Activated CD4-positive, CD25-positive, alpha-beta regulatory T cell (primary cell): ENCODE results near the gene ZMIZ1.

Experiments used
- DNase-seq, 4 experiments: peaks; one replicate each; lab custom pipeline; 2025; lab: John Stamatoyannopoulos, UW

The ZMIZ1 gene

GRCh38 chr10:79066411-79067240 is 2.1 kb upstream of the ZMIZ1 start:
- no peak for DNase-seq

- peak; percentile 55 to 68 (median 60) for DNase-seq
Observed at GRCh38 chr10:79067241-79068202, 1.2 kb upstream of the ZMIZ1 start.

DNA sequence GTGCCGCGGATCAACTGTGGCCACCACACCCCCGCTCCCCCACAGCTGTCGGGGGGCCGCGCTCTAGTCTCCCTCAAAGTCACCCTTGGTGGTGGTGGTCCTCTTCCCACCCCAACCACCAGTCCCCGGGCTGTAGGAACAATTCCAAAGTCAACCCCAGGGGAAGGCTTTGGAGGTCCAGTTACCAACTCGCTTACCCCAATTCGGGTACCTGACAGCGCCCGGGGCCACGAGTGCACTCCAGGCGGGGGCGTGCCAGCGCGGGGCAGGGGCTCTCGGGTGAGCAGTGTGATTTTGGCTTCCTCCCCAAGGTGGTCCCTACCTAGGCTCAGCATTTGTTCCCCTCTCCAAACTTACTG is 584 bp upstream of the ZMIZ1 start:
- DNase-seq, result peak in 1 of 4 experiments; percentile 16

GRCh38 chr10:79069325-79070080 is 737 bp downstream of the ZMIZ1 start:
- DNase-seq, result peak in 2 of 4 experiments; percentile 16 to 20

DNA sequence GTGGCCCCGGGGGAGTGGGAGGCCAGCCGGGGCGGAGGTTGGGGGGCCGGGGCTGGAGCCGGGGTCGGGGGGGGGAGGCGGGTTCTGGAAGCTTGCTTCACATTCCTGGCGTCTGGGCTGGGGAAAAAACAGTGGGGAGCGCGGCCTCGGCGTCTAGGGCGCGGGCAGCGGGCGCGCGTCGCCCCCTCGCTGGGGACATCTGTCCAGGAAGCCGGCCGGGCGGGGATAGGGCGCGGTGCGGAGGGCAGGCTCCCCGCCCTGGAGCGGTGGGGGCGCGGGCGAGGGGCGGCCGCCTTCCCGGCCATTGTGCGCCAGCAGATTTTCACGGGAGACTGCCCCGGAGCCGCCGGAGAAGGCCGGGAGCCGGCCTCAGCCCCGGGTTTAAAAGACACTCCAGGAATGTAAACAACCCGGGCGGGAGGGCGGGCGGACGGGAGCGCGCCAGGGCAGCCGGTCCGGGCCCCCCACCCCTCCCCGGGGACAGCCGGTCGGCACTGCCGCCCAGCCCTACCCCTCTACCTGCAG is 1.4 kb downstream of the ZMIZ1 start:
- DNase-seq, result no peak

- DNase-seq, result no peak
Observed at GRCh38 chr10:79070606-79071395, 2.0 kb downstream of the ZMIZ1 start.

GRCh38 chr10:79071396-79071923 is 2.7 kb downstream of the ZMIZ1 start:
- no peak for DNase-seq

DNA sequence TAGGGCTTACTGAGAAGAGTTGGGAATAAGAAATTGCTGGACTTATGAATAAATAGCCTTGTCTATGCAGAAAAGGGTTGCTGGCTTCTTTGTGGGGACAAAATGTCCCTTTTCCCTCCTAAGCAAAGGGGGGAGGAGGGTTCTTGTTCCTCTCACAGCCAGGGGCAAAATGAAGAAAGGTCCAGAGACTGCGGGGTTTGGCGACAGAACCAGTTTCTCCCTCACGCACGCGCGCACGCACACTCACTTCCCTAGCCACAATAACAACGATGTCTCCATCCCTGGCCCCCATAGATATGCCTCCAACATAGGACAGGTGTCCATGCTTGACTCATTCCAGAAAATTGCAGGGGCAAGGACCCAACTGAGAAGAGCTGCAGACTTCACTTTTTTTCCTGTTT is 3.3 kb downstream of the ZMIZ1 start:
- no peak for DNase-seq

DNA sequence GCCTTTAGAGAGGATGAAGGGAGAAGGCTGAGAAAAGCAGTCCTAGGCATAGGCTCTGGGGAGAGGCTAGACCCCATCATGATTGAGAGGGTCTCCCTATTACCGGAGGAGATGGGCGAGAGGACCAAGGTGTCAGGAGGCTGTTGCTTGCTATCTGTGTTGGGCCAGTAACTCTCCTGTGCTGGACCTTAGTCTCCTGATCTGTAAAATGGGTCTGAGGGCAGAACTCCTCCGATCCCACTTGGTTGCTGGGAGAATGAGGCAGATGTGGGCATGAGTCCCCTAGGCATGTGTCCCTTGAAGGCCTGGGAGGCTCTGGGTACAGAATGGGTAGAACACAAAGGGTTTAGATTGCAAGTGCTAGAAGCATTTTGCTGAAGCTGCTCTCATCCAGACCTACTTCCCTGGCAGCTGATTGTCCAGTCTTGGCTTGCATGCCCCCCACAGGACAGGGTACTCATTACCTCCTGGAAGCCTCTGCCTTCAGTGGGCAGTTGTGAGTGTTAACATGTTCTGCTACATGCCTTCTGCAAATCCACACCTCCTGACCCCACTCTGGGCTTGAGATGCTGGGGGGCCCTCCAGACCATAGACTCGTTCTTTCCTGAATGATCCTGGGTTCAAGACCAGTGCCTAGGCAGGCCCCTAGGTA is 4.4 kb downstream of the ZMIZ1 start:
- no peak for DNase-seq

DNA sequence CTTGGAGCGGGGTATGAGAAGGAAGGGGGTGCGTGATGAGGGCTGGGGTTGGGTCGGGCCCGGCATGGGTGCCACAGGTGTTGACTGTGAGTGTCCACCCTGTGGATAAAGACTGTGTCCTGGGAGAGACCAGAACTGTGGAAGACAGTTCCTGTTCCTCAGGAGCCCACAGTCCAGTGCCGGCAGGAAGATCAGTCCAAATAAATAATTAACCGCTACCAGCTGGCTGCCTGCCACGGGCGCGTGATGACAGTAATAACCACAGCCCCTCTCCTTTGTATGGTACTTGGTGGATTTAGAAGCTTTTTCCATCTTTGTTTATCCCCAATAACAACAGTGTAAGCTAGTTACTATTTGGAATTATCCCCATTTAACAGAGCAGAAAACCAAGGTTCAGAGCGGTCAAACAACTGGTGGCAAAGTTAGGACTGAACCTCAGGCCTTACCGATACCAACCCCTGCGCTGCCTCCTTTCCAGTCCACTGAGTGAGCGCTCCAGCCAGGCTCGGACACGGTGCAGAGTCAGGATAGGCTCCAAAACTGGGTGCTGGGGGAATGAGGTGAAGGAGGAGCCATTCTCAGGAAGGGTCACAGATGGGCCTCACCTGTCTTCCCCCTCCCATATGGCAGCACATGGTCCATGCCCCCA is 5.1 kb downstream of the ZMIZ1 start:
- DNase-seq, result no peak

DNA sequence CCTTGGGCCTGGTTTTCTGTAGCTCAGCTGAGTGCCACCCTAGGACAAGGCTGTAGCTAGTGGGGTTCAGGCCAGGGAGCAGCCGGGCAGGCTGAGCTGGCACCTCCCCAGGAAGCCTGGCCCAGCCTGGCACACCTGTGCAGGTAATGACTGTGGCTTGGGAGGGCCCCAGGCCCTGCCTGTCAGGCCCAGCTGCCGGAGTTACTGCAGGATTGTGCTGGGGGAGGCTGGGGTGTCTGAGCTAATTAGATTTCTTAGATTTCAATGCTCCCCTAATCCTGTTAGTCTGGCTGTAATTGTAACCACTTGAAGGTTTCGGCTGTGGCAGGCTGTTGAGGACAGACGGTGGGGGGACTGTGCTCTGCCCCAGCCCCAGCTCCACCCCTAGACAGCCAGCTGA is 6.0 kb downstream of the ZMIZ1 start:
- DNase-seq, result no peak

DNA sequence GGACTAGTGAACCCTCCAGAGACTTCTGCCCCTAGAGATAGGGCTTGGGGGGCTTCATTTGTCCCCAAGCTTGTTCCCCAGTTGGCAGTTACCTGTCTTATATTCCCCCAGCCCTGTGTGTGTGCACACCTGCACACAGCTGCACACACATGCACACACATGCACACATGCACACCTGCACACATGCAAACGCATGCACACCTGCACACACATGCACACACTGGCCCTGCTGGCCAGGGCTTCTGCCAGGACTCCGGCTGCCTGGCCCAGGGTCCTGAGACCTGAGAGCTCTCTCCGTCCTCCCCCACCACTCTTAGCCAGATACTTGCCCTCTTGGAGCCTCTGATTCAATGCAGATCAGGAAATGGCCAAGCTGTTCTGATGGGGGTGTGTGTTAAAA is 6.7 kb downstream of the ZMIZ1 start:
- no peak for DNase-seq

DNA sequence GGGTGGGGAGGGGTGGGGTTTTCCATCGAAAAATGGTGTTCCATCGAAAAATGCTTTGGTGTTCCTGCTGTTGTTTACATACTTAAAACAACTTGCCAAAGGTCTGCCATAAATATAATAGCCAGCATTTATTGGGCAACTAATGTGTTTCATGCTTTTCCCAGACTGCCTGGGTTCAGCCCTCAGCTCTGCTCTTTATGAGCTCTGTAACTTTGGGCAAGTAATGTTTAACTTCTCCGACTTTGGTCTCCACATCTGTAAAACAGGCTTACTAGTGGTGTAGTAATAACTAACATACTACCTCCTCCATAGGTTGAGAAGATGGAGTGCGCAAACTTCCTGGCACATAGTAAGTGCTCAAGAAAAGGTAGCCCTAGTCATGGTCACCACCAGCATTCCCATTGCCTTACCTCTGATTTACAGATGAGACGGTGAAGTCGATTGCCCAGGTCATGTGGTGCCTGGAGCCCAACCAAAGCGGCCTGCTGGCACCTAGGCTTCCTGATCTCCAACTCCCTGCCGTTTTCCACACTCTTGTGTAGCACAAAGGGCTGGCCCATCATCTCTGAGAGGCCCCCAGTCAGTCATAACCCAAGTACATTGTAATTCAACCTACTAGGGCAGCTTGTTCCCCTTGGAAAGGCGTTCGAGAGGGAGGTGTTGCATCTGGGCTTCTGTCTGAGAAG is 8.9 kb downstream of the ZMIZ1 start:
- DNase-seq, result no peak

DNA sequence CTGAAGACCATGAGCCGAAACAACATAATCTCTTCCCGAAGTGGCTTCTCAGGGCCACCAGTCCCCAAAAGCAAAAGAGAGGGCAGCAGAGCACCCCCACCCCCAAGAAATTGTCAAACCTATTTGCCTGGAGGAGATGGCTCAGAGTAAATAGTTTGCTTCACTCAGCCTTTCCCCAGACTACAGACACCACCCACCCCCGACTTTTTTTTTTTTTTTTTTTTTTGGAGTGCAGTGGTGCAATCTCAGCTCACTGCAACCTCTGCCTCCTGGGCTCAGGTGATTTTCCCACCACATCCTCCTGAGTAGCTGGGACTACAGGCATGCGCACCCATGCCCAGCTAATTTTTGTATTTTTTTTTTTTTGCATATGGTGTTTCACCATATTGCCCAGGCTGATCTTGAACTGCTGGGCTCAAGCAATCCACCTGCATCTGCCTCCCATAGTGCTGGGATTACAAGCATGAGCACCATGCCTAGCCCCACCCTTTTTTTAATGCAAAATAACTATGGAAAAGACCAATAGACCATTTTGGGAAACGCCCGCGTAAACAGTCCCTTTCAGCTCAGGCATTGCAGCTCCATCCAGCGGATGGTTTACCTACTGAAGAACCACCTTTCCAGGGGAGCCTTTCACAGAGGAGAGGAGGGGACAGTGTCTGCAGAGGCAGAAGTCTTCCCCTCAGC is 9.7 kb downstream of the ZMIZ1 start:
- no peak for DNase-seq

DNA sequence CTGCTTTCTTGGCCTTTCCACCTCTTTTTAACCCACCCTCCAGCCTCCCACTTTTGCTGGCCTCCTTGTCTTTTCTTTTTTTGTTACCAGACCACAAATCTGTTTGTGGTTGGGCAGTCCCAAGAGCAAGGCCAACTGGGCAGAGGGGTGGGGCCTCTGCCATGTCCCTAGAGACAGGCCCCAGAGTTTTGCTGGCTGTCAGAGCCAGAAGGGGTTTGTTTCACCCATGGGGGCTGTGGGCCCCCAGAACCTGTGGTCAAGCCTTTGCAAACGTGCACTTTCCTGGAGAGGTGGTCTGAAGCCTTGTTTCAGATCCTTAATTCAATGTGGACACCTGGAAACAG is 10.3 kb downstream of the ZMIZ1 start:
- no peak for DNase-seq

DNA sequence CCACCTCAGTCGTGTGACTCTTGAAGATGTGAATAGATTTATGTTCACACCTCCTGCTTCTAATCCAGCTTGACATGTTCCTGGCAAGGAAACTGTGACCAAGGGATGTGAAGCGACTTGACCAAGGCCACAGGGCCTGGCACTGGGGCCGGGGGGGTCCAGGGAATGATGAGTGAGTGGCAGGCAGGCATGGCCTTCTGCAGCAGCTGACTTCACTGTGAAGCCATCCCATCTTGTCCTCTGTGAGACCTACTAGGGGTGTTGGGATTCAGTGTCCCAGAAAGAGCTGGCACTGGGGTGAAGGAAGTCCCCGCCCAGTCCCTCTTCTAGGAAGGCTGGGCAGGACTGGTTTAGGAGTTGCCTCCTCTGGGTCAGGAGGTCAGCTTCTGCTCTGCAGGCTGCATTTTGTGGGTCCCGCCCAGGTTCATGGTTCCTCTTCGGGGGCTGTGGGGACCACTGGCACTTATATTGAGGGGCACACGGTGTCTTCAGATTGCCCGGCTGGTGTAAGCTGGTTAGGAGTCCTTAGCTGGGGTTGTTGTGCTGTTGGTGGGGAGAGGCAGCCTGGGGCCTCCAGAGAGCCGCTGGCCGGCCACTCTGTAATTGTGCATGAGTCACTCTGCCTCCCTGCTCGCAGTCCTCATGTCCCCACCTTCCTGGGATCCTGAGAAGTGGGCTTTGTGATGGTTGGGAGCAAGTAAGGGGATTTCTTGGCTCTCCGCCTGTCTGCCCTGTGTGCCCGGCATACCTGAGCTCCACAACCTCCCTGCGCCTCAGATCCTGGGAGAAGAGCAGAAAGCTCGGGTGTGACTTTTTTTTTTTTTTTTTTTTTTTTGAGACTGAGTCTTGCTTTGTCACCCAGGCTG is 11.0 kb downstream of the ZMIZ1 start:
- DNase-seq, result no peak

- DNase-seq, result no peak
Observed at GRCh38 chr10:79081353-79082034, 12.7 kb downstream of the ZMIZ1 start.
